ENCODE results near the gene LST1.
"Not testable (repeated sequence)": the region's sequence is repeated elsewhere in the genome, so short reads cannot be mapped to it uniquely, and the experiment has no call there.

Gene LST1

DNA sequence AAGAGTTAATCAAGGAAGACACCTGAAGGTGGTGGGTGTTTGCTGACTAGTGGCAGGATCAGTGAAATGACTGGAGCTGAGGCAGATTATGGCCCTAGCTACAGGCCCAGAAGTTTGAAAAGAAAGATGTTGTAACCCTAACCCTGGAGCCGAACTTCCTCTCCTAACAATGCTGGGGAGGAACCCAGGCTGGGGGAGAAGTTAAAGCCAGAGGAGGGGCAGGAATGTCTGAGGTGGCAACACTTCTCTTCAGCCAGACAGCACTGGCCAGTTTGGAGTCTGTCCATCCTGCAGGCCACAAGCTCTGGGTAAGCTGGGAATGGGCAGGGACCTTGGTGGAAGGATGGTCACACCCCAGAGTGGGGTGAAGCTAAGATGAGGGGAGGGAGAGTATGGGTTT is at the start of gene LST1:
LST1 (plus strand) TSS at position 270 of the 400 bp plus-strand sequence. CDS start 1,023 bp downstream, outside the sequence.
- no peak for DNase-seq

DNA sequence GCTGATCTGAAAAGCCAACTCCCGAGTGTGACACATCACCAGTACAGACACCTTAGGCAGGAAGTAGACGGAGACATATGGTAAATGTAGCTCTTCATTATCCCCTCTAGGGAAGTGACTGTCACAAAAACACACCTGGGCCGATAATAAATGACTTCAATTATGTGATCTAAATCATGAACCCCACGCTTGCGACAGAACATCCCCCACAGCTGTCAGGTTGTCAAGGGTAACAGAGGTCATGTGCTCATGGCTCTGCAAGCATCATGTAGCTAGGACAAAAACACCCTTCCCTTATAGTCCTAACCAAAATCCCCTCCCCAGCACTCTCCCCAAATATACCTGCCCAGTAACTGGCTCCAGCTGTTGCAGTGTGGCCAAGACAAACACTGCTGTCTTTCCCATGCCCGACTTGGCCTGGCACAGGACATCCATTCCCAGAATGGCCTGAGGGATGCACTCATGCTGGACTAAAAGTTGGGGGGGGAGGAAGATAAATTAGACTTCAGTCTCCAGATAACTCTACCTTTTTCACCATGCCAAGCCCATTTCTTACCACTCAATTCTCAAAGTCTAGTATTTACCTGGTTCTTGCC is 47.2 kb upstream of the LST1 start:
- no peak for DNase-seq

DNA sequence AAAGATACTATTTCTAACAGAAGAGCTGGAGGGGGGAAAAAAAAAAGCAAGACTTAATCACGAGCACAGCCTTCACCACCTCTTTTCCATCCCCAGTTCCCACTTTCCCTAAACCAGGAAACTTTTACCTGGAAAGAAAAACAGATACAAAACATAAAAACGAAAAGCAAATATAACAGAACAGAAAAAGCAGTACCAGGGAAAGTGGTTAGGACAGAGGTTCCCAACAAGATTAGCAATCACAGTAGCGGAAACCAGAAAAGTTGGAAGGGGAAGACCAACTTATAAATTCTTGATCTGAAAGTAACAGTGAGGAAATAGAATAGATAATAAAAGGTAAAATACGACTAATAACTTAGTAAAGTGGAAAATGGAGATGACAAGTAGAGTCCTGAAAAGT is 45.4 kb upstream of the LST1 start:
- no peak for DNase-seq

DNA sequence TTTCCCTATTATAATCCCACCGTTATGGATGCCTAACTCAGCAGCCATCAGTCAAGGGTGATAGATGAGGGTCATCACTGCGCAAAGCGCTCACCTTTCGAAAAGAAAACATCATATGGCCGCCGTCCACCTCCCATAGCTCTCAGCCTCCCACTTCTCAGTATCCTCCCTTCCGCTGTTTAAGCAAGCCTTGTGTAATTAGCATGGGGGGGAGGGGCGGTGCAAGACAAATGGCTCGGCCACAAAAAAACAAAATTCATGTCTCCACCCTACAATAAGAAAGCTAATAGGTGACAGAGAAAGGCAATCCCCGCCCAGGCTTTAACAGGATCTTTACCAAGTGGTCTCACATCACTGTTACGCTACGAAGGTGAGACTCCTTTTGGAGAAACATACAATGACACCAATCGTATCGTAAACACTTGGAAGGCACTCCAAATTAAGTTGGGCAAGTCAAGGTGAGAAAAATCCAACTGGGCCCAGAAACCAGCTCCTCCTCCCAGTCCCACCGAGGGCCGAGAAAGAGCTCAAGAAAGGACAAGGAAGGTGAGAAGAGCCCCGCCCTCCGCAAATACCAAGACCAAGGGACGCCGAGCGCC is 44.9 kb upstream of the LST1 start:
- DNase-seq = no peak

DNA sequence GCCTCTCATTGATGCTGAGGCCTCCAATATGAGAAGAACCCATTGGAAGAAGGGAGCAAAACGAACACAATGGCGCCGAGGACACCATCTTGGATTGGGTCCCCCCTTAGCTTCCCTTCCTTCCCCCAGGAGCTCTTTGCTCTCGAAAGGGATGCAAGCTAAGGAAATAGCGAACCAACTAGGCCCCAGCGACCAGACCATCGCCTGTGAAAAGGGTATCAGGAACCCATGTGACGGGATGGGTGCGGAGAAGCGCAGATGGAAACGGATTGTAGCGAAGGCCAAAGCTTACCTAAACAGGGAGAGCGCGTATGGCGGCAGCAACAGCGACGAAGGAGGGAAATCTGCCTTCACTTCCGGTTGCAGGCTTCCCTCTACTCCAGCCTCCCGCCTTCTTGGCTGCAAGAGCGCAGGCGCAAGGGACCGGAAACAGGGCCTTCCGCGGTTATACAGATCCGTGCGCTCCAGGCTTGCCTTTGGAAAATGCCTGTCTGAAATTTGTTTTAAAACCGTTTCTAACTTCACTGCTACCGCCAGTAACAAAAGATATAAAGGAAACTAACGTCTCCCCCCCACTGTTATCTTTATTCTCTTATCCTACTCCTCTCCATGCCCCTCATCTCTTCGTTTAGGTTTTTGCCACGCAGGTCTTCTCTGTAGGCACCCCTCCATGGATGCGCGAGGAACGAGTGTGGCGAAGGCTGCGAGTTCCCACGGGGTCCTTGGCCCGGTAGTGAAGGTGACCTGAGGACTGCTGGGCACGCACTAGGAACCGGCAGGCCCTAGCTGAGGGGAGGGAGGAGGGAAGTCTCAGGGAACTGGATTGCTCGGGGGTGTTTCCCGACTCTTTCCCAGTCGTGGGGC is 44.2 kb upstream of the LST1 start, which contains the start of gene DDX39B:
DDX39B (minus strand) TSS at position 346 of the 864 bp plus-strand sequence. CDS start 1,471 bp downstream, outside the sequence.
- peak; percentile 69 for DNase-seq

DNA sequence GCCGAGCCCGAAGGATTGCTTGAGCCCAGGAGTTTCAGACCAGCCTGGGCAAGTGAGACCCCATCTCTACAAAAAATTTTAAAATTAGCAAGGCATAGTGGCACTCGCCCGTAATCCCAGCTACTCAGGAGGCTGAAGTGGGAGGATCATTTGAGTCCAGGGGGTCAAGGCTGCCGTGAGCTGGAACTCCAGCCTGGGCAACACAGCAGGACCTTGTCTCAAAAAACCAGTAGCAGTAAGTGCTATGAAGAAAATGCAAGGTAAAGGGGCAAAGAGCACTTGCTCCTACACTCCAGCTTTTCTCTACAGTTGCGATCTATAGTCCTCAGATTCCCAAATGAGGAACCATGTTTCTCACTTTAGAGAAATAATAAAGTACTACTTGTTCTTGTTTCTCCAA is 42.4 kb upstream of the LST1 start:
- no peak for DNase-seq

DNA sequence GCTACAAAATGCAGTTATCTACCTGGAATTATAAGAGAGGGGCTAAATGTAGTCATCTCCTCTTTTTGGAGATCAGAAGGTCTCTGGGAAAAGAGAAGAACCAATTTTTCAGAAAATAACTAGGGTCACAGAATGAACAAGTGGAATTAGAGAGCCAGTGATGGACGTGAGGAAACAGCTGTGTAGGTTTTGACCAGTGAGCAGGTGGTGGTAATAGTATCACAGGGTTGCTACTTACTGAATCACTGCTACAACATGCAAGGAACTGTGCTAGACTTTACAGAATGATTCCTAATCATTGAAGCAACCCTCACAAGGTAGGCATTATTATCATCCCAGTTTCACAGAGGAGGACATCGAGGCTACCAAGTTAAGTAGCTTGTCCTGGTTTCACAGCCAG is 41.4 kb upstream of the LST1 start:
- no peak for DNase-seq

DNA sequence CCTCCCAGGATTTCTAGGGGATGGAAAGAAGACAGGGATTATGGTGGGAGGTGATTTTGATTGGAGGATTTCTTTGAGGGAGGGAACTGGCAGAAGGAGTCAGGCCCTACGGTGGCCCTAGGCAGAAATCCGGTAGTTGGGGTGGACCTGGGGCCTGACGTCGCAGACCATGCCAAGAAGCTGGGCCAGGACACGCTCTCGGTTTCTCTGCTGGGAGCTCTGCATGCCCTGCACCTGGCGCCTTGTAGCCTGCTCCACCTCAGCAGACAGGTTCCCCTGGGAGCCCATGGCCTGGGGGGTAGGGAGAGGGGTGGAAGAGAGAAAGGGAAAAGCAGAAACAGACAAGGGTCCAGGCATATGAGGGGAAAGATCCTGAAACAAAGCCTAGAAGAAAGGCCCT is 40.8 kb upstream of the LST1 start:
- no peak for DNase-seq

DNA sequence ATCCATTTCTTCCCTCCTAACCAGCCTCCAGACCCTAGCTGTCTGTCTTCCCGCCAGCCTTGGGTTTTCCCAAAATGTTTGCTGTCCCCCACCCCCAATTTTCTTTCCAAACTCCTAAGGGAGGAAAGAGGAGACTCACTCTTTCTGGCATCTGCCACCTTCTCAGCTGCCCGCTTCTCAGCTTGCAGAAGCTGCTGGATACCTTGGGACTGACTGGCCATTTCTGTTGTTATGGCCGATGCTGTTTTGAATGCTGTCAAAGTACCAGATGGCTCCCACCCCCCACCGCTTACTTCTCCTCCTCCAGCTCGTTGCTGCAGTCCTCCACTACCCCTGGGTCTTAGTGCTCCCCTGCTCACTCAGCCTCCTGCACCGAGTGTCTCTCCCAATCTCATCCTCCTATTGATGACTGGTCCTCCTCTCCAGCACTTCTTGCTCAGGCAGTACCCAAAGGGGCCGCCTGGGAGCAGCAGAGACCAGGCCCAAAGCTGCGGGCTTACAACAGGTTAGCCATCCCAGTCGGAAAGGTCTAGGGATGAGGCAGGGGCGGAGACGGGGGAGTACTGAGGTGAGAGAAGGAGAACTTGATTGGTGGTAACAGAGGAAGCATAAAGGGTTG is 39.6 kb upstream of the LST1 start, which contains the start of gene ATP6V1G2:
ATP6V1G2 (minus strand) TSS at position 270 of the 619 bp plus-strand sequence; CDS start at position 221, 49 bp downstream.
- peak; percentile 73 for DNase-seq

DNA sequence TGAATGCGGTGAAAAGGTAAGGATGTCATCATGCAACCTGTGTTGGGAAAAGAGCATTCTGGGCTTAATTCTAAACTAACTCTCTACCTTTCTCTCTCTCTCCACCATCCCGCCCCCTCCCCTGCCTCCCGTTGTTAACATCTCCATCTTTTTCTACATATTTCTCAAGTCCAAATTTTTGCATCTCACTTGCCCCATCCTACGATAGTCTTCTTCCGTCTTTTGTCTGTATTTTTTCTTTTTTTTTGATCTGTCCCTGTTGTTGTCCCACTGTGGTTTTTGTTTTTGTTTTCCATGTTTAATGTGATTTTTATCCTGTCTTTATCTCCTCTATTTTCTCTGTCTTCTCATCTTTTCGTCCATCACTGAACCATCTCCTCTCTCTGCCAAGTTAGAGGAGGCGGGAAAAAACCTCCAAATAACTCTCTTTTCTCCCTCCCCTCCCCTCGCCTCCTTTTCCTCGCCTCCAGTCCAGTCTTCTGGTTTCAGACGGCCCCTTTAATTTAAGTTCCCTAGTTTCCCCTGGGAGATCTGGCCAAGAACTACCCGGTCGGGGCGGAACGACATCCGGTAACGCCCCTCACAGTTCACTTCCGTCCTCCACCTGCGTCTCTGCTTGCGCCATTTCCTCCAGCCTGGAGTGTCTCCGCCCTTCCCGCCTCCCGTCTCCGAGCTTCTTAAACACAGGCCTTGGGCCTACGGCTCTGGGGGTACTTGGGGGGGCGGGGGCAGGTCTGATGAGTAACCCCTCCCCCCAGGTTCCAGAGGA is 38.9 kb upstream of the LST1 start, which contains the start of gene NFKBIL1:
NFKBIL1 (plus strand) TSS at position 651 of the 769 bp plus-strand sequence; CDS start at position 738, 87 bp downstream.
- DNase-seq = peak; percentile 94

DNA sequence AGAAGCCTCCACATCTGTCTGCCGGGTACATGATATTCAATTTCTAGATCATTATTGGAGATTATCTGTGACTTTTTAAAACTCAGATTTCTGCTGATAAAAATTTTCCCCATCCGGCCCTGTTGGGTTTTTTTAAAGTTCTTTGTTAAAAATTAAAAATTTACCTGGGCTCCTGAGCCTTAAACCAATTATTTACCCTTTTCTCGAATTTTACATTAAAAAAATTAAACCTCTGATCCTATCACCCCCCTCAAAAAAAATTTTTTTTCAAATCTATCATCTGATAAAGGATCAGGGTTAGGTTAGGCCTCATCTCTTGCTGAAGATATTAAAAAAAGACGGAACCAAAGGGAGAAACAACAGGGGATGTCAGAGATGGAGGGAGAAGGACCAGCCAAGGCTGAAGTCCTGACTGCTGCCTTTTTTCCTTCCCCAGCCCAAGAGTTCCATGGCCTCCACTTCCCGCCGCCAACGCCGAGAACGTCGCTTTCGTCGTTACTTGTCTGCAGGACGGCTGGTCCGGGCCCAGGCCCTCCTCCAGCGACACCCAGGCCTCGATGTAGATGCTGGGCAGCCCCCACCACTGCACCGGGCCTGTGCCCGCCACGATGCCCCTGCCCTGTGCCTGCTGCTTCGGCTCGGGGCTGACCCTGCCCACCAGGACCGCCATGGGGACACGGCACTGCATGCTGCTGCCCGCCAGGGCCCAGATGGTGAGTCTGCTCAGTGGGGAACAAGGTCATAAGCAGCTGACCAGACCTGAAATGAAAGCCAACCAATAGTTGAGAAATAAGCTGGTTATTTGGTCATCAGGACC is 38.1 kb upstream of the LST1 start:
- no peak for DNase-seq

DNA sequence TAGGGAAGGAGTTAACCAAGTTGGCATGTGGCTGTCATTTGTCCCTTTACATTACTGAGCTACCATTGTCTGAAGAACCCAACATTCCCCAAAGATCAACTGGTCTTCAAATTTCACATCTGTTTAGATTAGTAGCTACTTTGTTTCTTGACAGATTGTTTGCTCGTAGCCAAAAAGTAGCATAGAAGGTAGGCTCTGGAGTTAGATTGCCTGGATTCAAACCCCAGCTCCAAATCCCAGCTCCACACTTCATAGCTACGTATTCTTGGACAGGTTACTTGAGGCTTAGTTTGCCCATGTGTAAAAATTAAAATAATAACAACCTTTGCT is 37.6 kb upstream of the LST1 start:
- no peak for DNase-seq

DNA sequence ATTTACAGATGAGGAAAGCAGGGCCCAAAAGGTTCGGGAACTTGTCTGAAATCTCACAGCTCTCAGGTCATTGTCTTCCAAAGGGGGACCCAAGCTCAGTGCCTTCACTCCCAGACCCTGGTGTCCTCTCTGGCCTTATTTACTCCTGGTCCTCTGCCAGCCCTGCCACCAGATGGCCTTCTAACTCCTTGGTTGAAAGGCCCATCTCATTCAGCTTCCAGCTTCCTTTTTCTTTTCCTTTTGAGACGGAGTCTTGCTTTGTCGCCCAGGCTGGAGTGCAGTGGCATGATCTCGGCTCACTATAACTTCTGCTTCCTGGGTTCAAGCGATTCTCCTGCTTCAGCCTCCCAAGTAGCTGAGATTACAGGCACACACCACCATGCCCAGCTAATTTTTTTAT is 34.7 kb upstream of the LST1 start:
- DNase-seq = not testable (repeated sequence)

DNA sequence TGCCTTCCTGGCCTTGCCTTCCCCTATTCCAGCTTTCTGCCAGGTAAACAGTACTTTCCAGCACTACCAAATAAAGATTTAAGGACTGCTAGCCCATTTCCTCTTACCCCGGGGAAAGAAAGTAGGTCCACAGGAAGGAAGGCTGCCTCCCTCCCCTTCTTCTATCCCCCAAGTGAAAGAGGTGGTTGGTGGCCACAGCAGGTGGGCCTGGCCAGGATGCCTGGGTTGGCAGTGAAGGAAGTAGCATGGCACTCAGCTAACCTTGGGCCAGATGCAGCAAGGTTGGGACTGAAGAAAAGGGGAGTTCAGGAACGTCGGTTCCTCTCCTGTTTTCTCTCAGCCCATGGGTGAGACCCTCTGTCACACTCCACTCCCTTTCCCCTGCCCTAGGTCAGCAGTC is 29.8 kb upstream of the LST1 start:
- no peak for DNase-seq

DNA sequence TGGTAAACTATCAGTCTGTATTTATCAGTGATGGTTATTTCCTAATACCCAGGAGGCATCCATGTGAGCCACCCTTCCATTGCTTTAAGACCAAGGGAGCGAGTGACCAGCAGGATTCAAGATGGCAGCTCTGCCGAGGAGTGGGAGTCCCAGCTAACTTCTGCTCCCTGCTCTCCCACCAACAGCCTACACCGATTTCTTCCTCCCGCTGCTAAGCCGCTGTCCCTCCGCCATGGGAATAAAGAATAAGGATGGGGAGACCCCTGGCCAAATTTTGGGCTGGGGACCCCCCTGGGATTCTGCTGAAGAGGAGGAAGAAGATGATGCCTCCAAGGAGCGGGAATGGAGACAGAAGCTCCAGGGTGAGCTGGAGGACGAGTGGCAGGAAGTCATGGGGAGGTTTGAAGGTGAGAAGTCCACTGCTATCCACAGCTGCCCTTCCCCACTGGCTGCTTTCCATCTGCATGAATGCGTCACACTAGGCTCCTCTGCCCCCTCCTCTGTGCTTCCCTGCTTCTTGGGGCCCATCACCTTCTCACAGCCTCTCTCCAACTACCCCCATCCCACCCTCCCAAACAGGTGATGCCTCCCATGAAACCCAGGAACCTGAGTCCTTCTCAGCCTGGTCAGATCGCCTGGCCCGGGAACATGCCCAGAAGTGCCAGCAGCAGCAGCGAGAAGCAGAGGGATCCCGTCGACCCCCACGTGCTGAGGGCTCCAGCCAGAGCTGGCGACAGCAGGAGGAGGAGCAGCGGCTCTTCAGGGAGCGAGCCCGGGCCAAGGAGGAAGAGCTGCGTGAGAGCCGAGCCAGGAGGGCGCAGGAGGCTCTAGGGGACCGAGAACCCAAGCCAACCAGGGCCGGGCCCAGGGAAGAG is 28.4 kb upstream of the LST1 start:
- DNase-seq = no peak

DNA sequence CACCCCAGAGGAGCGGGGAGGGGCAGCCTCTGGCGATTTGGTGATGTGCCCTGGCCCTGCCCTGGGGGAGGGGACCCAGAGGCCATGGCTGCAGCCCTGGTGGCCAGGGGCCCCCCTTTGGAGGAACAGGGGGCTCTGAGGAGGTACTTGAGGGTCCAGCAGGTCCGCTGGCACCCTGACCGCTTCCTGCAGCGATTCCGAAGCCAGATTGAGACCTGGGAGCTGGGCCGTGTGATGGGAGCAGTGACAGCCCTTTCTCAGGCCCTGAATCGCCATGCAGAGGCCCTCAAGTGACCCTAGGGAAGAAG is 27.8 kb upstream of the LST1 start:
- no peak for DNase-seq

DNA sequence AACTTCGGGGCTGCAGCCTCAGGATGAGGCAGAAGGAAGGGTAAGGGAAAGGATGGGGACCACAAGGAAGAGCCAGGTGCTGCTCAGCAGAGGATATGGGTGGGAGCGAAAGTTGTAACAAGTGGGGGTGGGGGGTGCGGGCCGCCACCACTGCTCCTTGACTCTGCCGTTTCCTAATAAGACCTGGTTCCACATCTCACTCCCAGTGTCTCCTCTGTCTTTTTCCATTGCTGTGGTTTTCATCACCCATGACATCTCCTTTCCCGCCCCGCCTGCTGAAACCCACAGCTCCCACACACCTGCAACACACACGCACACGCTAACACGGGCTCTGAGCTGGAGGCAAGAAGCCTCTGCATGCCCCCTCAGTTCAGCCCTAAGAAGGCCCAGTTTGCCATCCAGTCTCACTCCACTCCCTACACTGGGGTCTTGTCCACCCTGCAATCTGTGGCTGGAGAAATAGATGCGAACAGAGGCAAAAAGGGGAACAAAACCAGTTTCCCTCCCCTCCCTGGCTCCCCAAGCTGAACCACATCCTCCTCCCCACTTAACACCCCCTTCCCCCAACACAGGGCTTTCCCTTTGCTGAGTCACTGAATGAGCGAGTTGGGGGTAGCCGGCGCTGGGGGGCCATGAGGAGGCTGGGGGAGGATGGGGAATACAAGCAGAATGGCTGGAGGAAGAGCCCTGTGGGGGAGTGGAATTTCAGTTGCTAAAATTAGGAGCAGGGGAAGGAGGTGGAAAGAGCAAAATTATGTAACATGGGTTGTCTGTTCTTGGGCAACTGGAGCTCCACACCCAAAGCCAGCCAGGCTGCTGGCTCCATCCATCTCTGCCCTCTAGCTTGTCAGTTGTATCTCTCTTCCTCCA is 27.2 kb upstream of the LST1 start:
- DNase-seq = no peak

DNA sequence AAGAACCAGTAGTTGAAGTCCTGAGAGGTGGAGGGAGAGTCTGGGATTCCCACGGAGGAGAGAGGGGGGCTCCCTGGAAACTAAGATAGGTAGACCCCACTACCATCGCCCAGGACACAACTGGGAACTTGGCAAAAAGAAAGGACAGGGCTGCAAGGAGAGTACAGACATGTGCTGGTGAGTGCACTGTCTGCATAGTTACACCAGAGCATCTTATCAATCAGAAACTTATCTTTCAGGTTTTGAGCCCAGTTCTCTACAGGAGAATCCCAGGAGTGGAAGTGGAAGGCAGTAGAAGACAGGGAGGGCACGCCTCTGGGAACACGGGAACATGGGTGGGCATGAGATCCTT is 26.5 kb upstream of the LST1 start:
- DNase-seq = no peak

DNA sequence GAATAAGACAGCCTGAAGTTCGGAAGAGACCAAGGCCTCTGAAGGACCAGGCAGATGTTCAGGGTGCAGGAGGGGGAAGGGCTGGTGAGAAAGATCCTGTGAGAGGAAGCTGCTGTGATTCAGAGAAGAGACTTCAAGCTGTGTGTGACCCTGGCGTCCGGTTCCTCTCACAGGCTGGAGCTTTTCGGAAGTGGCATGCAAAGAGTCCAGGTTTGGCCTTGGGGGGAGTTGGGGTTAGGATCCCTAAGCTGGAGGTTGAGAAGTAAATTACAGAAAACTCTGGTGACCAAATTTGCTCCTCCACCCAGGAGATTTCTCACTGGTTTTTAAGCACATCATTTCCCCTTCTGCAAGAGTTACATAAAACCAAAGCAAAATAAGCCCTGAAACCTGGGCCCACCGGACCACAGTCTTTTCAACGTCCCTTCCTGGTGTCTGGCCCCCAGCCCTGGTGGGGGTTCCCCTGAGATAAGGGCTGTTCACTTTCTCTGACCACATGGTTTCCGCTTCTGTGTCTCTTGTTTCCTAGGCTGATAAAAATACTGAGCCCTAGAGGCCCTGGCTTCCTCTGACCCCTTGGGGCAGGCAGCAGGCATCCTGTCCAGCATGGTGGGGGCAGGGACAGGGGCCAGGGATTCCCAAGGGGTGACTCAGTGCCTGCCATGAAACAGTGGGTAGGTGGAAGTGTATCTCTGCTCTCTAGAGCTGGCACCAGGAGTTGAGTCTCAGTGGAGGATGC is 25.9 kb upstream of the LST1 start:
- no peak for DNase-seq

Data from NCI-H524 treated with DMSO at 0.1 percent for 48 hours (cell line).